Caco-2 (cell line): ENCODE results near the gene DRP2. TPM values are rescaled to one million over a fixed set of nuclear protein-coding genes. Genes with fewer than 3 reads are reported as not detected.

ENCODE experiments used
- BruUV-seq: library from RNA; stranded (reverse); fragments of 400-500 nt; replicated peaks from 2 replicates; lab custom pipeline; 2021; lab: Mats Ljungman, UMichigan
- CTCF ChIA-PET: fragments of 300-600 bp; sonication (Branson Sonifier 250); formaldehyde crosslinking; loops from one replicate; lab custom pipeline; 2022; ENCODE audit warnings: antibody characterized with exemption; lab: Charles Lee
- POLR2A ChIA-PET: fragments of 300-600 bp; sonication (Branson Sonifier 250); formaldehyde crosslinking; loops from one replicate; lab custom pipeline; 2022; ENCODE audit warnings: antibody characterized with exemption; lab: Charles Lee
- DNase-seq, 2 experiments: peaks; one replicate each; pipeline versions ENCODE4 v3.0.0 to v3.0.0-alpha.2; 2020 to 2022
- H3K27me3 ChIP-seq: replicated peaks from 2 replicates; pipeline ENCODE4 v1.6.0; 2011; ENCODE audit warnings: low read length; ENCODE audit not compliant: control insufficient read depth, insufficient read depth
- H3K36me3 ChIP-seq: 2 replicates; pipeline ENCODE4 v1.5.1; 2011; ENCODE audit warnings: low read length; ENCODE audit not compliant: control insufficient read depth, insufficient read depth
- H3K4me1 ChIP-seq: fragments of 250-450 bp; sonication (Bioruptor Pico); 2 replicates; pipeline ENCODE4 v1.5.1; 2020; ENCODE audit warnings: mild to moderate bottlenecking
- H3K4me3 ChIP-seq: 2 replicates; pipeline ENCODE4 v1.5.1; 2011; ENCODE audit warnings: low read depth, mild to moderate bottlenecking, control low read depth, low read length
- H3K9me3 ChIP-seq: fragments of 250-450 bp; sonication (Bioruptor Pico); 2 replicates; pipeline ENCODE4 v1.5.1; 2020; ENCODE audit warnings: mild to moderate bottlenecking, moderate library complexity
- H3K27ac Mint-ChIP-seq: one replicate; pipeline ENCODE4 v1.8.0; 2022; ENCODE audit warnings: mixed read lengths; ENCODE audit not compliant: unreplicated experiment
- H3K27me3 Mint-ChIP-seq: one replicate; pipeline ENCODE4 v1.8.0; 2022; ENCODE audit warnings: mixed read lengths; ENCODE audit not compliant: insufficient read depth, unreplicated experiment
- H3K36me3 Mint-ChIP-seq: one replicate; pipeline ENCODE4 v1.8.0; 2022; ENCODE audit warnings: mild to moderate bottlenecking, mixed read lengths; ENCODE audit not compliant: insufficient read depth, unreplicated experiment
- H3K4me1 Mint-ChIP-seq: one replicate; pipeline ENCODE4 v1.8.0; 2022; ENCODE audit warnings: low read depth, mixed read lengths; ENCODE audit not compliant: unreplicated experiment
- H3K4me3 Mint-ChIP-seq: one replicate; pipeline ENCODE4 v1.8.0; 2022; ENCODE audit warnings: mild to moderate bottlenecking, moderate library complexity, mixed read lengths; ENCODE audit not compliant: unreplicated experiment
- H3K9me3 Mint-ChIP-seq: one replicate; pipeline ENCODE4 v1.8.0; 2022; ENCODE audit warnings: mixed read lengths; ENCODE audit not compliant: unreplicated experiment
- intact Hi-C: fragments of 100-400 bp; cut with micrococcal nuclease; formaldehyde crosslinking; loops from one replicate; pipeline ENCODE4 v1.10.0; 2022; ENCODE audit not compliant: unreplicated experiment
- total RNA-seq: library from RNA; stranded (reverse); gene quantifications from 2 replicates; pipeline ENCODE4 v1.2.3, GENCODE V29; 2022
- TF ChIP-seq, protein P1 (sequence below), 2 experiments: fragments of 200-600 bp in 1 of 2; IDR thresholded peaks; 1 replicate in 1 of 2; 2 replicates in 1 of 2; pipeline versions ENCODE4 v1.5.1 to v1.8.0; 2011 to 2022; ENCODE audit warnings: antibody characterized with exemption in 1 of 2, control low read depth in 1 of 2, inconsistent platforms in 1 of 2, low read depth in 1 of 2, low read length in 1 of 2, mild to moderate bottlenecking in 1 of 2, moderate library complexity in 1 of 2; ENCODE audit not compliant: insufficient read depth in 1 of 2, severe bottlenecking in 1 of 2, unreplicated experiment in 1 of 2

The DRP2 gene
- total RNA-seq, 1 experiment from 2014 or later = 0.09 TPM

DNA sequence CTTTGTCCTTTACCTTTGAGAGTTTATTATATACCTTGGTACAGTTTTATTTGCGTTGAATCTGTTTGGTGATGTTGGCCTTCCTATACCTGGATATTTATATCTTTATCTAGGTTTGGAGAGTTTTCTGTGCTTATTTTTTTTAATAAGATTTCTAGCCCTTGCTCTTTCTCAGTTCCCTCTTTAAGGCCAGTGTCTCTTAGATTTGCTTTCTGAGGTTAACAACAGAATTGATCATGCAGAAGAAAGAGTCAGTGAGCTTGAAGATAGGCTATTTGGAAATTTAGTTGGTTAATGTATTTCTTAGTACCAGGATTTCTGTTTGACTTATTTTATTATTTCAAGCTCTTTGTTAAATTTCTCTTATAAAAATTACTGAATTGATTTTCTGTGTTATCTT, 84.2 kb downstream of the DRP2 start:
- H3K9me3 ChIP-seq = no peaks in the 10 kb centered on the region
- no peaks in the 10 kb centered on the region for H3K27me3 ChIP-seq
- intact Hi-C loops = no loop called here
- ChIA-PET POLR2A (no interaction called here), CTCF (no interaction called here)
- no TSS peak for BruUV-seq
- H3K4me3 Mint-ChIP-seq = no peak overlapping the region
- H3K4me1 Mint-ChIP-seq = no peaks in the 10 kb centered on the region
- no peaks in the 10 kb centered on the region for H3K36me3 ChIP-seq
- TF ChIP-seq, protein P1, sequence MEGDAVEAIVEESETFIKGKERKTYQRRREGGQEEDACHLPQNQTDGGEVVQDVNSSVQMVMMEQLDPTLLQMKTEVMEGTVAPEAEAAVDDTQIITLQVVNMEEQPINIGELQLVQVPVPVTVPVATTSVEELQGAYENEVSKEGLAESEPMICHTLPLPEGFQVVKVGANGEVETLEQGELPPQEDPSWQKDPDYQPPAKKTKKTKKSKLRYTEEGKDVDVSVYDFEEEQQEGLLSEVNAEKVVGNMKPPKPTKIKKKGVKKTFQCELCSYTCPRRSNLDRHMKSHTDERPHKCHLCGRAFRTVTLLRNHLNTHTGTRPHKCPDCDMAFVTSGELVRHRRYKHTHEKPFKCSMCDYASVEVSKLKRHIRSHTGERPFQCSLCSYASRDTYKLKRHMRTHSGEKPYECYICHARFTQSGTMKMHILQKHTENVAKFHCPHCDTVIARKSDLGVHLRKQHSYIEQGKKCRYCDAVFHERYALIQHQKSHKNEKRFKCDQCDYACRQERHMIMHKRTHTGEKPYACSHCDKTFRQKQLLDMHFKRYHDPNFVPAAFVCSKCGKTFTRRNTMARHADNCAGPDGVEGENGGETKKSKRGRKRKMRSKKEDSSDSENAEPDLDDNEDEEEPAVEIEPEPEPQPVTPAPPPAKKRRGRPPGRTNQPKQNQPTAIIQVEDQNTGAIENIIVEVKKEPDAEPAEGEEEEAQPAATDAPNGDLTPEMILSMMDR (IDR thresholded peaks at IDR 0.05; ENCODE audit: insufficient read depth in 1 of 2, low read depth in 1 of 2, low read length in 1 of 2, severe bottlenecking in 1 of 2, unreplicated experiment in 1 of 2) = no peak
- DNase-seq = no peak
- no peaks in the 10 kb centered on the region for H3K36me3 Mint-ChIP-seq
- no peak overlapping the region for H3K27ac Mint-ChIP-seq
- no peaks in the 10 kb centered on the region for H3K27me3 Mint-ChIP-seq
- no peaks in the 10 kb centered on the region for H3K4me1 ChIP-seq
- H3K9me3 Mint-ChIP-seq = no peaks in the 10 kb centered on the region
- no peak overlapping the region for H3K4me3 ChIP-seq

Other genes starting within 250 kb of the DRP2 start
- gene TRMT2B, start 167.7 kb upstream of the DRP2 start, total RNA-seq = 23.6 and 28.1 TPM in 2 replicates
- gene TMEM35A, start 140.9 kb upstream of the DRP2 start, total RNA-seq = not detected in 2 replicates
- 19.8 and 21.1 TPM in 2 replicates for gene CENPI, start 121.6 kb upstream of the DRP2 start, total RNA-seq
- gene TAF7L, start 71.5 kb downstream of the DRP2 start, total RNA-seq = not detected in 2 replicates
- gene TIMM8A, start 129.0 kb downstream of the DRP2 start, total RNA-seq = 21.6 and 23.3 TPM in 2 replicates
- not detected in 2 replicates for gene BTK, start 166.4 kb downstream of the DRP2 start, total RNA-seq
- gene RPL36A, start 171.2 kb downstream of the DRP2 start, total RNA-seq = 377 and 381 TPM in 2 replicates
- gene GLA, start 188.1 kb downstream of the DRP2 start, total RNA-seq = 46.0 and 53.2 TPM in 2 replicates
- 46.1 TPM in 2 replicates for gene HNRNPH2, start 188.4 kb downstream of the DRP2 start, total RNA-seq